Measurements from ENCODE around the gene USP17L26.
"Not testable (repeated sequence)": the region's sequence is repeated elsewhere in the genome, so short reads cannot be mapped to it uniquely, and the experiment has no call there.

DNA sequence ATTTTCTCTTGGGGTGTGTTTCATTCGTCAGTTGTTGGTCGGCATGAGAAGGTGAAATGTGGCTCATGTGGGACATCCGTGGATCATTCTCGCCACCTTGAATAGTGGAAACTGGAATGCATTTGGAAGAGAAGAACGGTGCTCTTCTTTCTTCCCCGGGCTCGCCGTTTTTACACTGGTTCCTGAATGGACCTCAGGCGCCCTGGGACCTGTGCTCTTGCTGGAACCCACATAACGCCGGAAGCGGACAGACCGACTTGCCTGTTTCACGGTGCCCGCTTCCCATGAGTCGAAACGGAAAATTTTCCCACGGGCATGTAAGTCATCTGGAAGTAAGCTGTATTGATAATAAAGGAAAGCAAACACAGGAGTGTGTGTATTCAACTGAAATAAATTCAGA lies 16.4 kb downstream of the USP17L26 start:
- TF ChIP-seq, protein P1, sequence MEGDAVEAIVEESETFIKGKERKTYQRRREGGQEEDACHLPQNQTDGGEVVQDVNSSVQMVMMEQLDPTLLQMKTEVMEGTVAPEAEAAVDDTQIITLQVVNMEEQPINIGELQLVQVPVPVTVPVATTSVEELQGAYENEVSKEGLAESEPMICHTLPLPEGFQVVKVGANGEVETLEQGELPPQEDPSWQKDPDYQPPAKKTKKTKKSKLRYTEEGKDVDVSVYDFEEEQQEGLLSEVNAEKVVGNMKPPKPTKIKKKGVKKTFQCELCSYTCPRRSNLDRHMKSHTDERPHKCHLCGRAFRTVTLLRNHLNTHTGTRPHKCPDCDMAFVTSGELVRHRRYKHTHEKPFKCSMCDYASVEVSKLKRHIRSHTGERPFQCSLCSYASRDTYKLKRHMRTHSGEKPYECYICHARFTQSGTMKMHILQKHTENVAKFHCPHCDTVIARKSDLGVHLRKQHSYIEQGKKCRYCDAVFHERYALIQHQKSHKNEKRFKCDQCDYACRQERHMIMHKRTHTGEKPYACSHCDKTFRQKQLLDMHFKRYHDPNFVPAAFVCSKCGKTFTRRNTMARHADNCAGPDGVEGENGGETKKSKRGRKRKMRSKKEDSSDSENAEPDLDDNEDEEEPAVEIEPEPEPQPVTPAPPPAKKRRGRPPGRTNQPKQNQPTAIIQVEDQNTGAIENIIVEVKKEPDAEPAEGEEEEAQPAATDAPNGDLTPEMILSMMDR (IDR thresholded peaks at IDR 0.05; ENCODE audit: low read depth, low read length, poor library complexity, severe bottlenecking), result not testable (repeated sequence)
- TF ChIP-seq EZH2phosphoT487 (IDR thresholded peaks at IDR 0.05; ENCODE audit: borderline replicate concordance, low read length), result not testable (repeated sequence)

All from DOHH2 (cell line).